Transverse colon (tissue), 4 donors: Measurements from ENCODE around the gene MMP25. TPM values are rescaled to one million over a fixed set of nuclear protein-coding genes. Genes with fewer than 3 reads are reported as not detected.

Source experiments
- DNase-seq: peaks from one replicate; pipeline ENCODE4 v3.0.0-alpha.2; 2019
- H3K27ac ChIP-seq, 4 donors: fragments of 200-600 bp; sonication (generic); 2 replicates each; pipeline ENCODE4 v1.5.1; 2016 to 2018; ENCODE audit warnings: inconsistent platforms in 4 of 4
- H3K27me3 ChIP-seq: fragments of 200-600 bp; sonication (generic); 2 replicates; pipeline ENCODE4 v1.5.1; 2017; ENCODE audit warnings: inconsistent platforms
- H3K36me3 ChIP-seq, 4 donors: fragments of 200-600 bp; sonication (generic); 2 replicates each; pipeline ENCODE4 v1.5.1; 2017 to 2019; ENCODE audit warnings: inconsistent platforms in 4 of 4
- H3K4me1 ChIP-seq, 4 donors: fragments of 200-600 bp; sonication (generic); 2 replicates each; pipeline ENCODE4 v1.5.1; 2017 to 2020; ENCODE audit warnings: inconsistent platforms in 4 of 4
- H3K4me3 ChIP-seq, 4 donors: fragments of 200-600 bp; sonication (generic); 1 replicate in 1 of 4; 2 replicates in 3 of 4; pipeline versions ENCODE4 v1.5.1 to v1.6.1; 2017 to 2019; ENCODE audit warnings: inconsistent platforms in 4 of 4
- H3K9me3 ChIP-seq, 2 donors: fragments of 200-600 bp; sonication (generic); 2 replicates each; pipeline ENCODE4 v1.5.1; 2017 to 2019; ENCODE audit warnings: inconsistent platforms in 2 of 2
- CTCF ChIP-seq, 5 experiments: fragments of 200-600 bp in 3 of 5; fragments of 450-650 bp in 2 of 5; sonication (generic) in 3 of 5; IDR thresholded peaks; 1 replicate in 2 of 5; 2 replicates in 3 of 5; pipeline ENCODE4 v1.5.1; 2016 to 2017; ENCODE audit warnings: antibody characterized with exemption in 5 of 5, inconsistent platforms in 3 of 5, mild to moderate bottlenecking in 2 of 5, moderate library complexity in 1 of 5
- EP300 ChIP-seq: sonication (generic); formaldehyde crosslinking; IDR thresholded peaks from one replicate; pipeline ENCODE4 v1.6.1; 2017; ENCODE audit warnings: antibody characterized with exemption, low read depth
- POLR2A ChIP-seq: fragments of 450-650 bp; IDR thresholded peaks from one replicate; pipeline ENCODE4 v1.6.1; 2016; ENCODE audit warnings: antibody characterized with exemption, mild to moderate bottlenecking, moderate library complexity
- POLR2AphosphoS5 ChIP-seq, 3 donors: sonication (generic); formaldehyde crosslinking; IDR thresholded peaks; one replicate each; pipeline ENCODE4 v1.6.1; 2016; ENCODE audit warnings: antibody characterized with exemption in 3 of 3
- WGBS, 2 donors: methylation state at CpG; one replicate each; pipeline ENCODE4 v1.1.5; 2018; ENCODE audit warnings: low coverage in 1 of 2; 5-methylcytosine and 5-hydroxymethylcytosine counted together
- in situ Hi-C, 4 donors: fragments of 200-750 bp; cut with MboI; loops; one replicate each; pipeline versions ENCODE4 v1.15.0 to v1.15.1; 2017; ENCODE audit warnings: low sequenced_read_pairs in 3 of 4, low pct_ligation_motif_present in 1 of 4, low pct_unique_long_range_greater_than_20kb in 1 of 4
- intact Hi-C: fragments of 100-400 bp; cut with DNase I; formaldehyde crosslinking; loops from one replicate; pipeline ENCODE4 v1.15.1; 2023; ENCODE audit warnings: low total_unique reads
- total RNA-seq, 4 donors: library from RNA; depleted of rRNA; stranded (reverse); fragments of >200 nt; gene quantifications; one replicate each; pipeline ENCODE4 v1.1.0, GENCODE V29; 2016

Gene MMP25
- total RNA-seq, 4 donors from 2014 or later: 1.6 to 9.4 (median 1.8) TPM; not detected in 1

- Histone ChIP-seq H3K4me1 (peaks cover 9 to 58% (median 34%) of the 10 kb centered on the region in 4 donors), H3K4me3 (no peak overlapping the region), H3K9me3 (no peaks in the 10 kb centered on the region), H3K27ac (no peak overlapping the region), H3K36me3 (no peaks in the 10 kb centered on the region), H3K27me3 (peaks cover 33% of the 10 kb centered on the region)
- DNase-seq: no peak
- 87 to 89% methylated on average over 3 to 8 of the region's 8 CpGs for WGBS, 2 donors
- intact Hi-C loops (no loop called here), in situ Hi-C loops (loop anchor here in 1 of 4 donors (25.0 kb wide), 1 partner anchor 110 kb away; the partner anchor contains the start of gene ZNF213)
- TF ChIP-seq POLR2AphosphoS5 (IDR thresholded peaks at IDR 0.05): no peak
- TF ChIP-seq CTCF (IDR thresholded peaks at IDR 0.05): no peak
- TF ChIP-seq EP300: no peak
Observed at GRCh38 chr16:3027489-3027795, 18.9 kb upstream of the MMP25 start.

- H3K27ac ChIP-seq: peak overlapping the region; percentile 31 to 43 (median 36)
- no peak for TF ChIP-seq EP300
- peak; percentile 62 to 93 (median 82) for TF ChIP-seq CTCF (IDR thresholded peaks at IDR 0.05)
- TF ChIP-seq POLR2AphosphoS5 (IDR thresholded peaks at IDR 0.05): peak; percentile 26 to 49 (median 37)
- TF ChIP-seq POLR2A: peak; percentile 34
- intact Hi-C loops (no loop called here), in situ Hi-C loops (loop anchor here in 1 of 4 donors (25.0 kb wide), 1 partner anchor 109 kb away; the partner anchor contains the start of gene ZNF213)
- WGBS, 2 donors: 10% methylated on average over 45 of the region's 58 CpGs; no CpG with 5 or more reads in 1 of the 2 donors
- H3K9me3 ChIP-seq: no peaks in the 10 kb centered on the region
- H3K27me3 ChIP-seq: peaks cover 40% of the 10 kb centered on the region
- peak overlapping the region in 1 of 4 donors; percentile 20 for H3K4me3 ChIP-seq
- DNase-seq: peak; percentile 93
- peaks cover 2 to 58% (median 29%) of the 10 kb centered on the region in 4 donors for H3K4me1 ChIP-seq
- H3K36me3 ChIP-seq: no peaks in the 10 kb centered on the region
Observed at GRCh38 chr16:3027983-3028715, 18.2 kb upstream of the MMP25 start.

- no peaks in the 10 kb centered on the region for H3K36me3 ChIP-seq
- no peak overlapping the region for H3K4me3 ChIP-seq
- intact Hi-C loops (no loop called here), in situ Hi-C loops (loop anchor here in 1 of 4 donors (25.0 kb wide), 1 partner anchor 108 kb away; the partner anchor contains the start of gene ZNF213)
- H3K9me3 ChIP-seq: no peaks in the 10 kb centered on the region
- no peak for DNase-seq
- no peak overlapping the region for H3K27ac ChIP-seq
- peaks cover 43% of the 10 kb centered on the region for H3K27me3 ChIP-seq
- peaks cover 0 to 53% (median 23%) of the 10 kb centered on the region in 4 donors for H3K4me1 ChIP-seq
- WGBS, 2 donors: 49% methylated on average over 15 of the region's 15 CpGs; no CpG with 5 or more reads in 1 of the 2 donors
- TF ChIP-seq CTCF (IDR thresholded peaks at IDR 0.05) (no peak), EP300 (no peak), POLR2AphosphoS5 (IDR thresholded peaks at IDR 0.05) (no peak), POLR2A (no peak)
Observed at GRCh38 chr16:3028716-3029319, 17.5 kb upstream of the MMP25 start.

- Histone ChIP-seq H3K9me3 (no peaks in the 10 kb centered on the region), H3K4me1 (peaks cover 0 to 48% (median 21%) of the 10 kb centered on the region in 4 donors), H3K27me3 (peaks cover 50% of the 10 kb centered on the region), H3K36me3 (no peaks in the 10 kb centered on the region), H3K27ac (no peak overlapping the region), H3K4me3 (peak overlapping the region in 1 of 4 donors; percentile 22)
- in situ Hi-C loops: loop anchor here in 1 of 4 donors (25.0 kb wide), 1 partner anchor 108 kb away; the partner anchor contains the start of gene ZNF213
- TF ChIP-seq CTCF (IDR thresholded peaks at IDR 0.05) (no peak), POLR2AphosphoS5 (IDR thresholded peaks at IDR 0.05) (no peak), POLR2A (no peak), EP300 (no peak)
- WGBS, 2 donors: 61 to 91% methylated on average over 6 to 44 of the region's 59 CpGs
- intact Hi-C loops: no loop called here
- DNase-seq: no peak
Observed at GRCh38 chr16:3029491-3030221, 16.7 kb upstream of the MMP25 start.
